DMS114 treated with DMSO at 0.1 percent for 48 hours (cell line): ENCODE measurements around the gene AQP12A.

ENCODE experiments used
- DNase-seq: peaks from one replicate; lab custom pipeline; 2025; ENCODE audit not compliant: unreplicated experiment; lab: John Stamatoyannopoulos, UW

Gene AQP12A

GRCh38 chr2:240737958-240738357 is 46.3 kb downstream of the AQP12A start:
- DNase-seq, result no peak

- no peak for DNase-seq
Measured at GRCh38 chr2:240739797-240740196, 48.1 kb downstream of the AQP12A start.

GRCh38 chr2:240741091-240741490 is 49.4 kb downstream of the AQP12A start:
- DNase-seq, result no peak

- DNase-seq, result no peak
Measured at GRCh38 chr2:240742602-240743095, 51.0 kb downstream of the AQP12A start.

DNA sequence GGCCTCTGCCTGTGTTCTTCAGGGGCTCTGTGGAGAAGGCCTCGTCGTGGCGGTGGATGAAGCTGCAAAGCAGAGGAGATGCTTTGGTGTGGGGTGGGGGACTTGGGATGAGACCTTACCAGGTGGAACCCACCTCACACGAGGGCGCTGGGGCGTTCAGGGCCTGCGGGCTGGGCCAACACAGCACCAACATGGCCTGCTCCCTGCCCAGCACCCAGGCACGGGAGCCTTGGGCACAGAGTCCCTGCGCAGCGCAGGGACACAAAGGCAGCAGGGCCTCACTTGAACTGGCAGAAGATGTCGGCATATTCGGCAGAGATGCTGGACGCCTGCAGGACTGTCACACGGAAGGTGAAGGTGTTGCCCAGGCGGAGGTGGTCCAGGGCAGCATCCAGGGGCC is 53.8 kb downstream of the AQP12A start:
- no peak for DNase-seq

GRCh38 chr2:240745962-240746361 is 54.3 kb downstream of the AQP12A start:
- DNase-seq, result no peak

- DNase-seq, result no peak
Measured at GRCh38 chr2:240746671-240747070, 55.0 kb downstream of the AQP12A start.

- no peak for DNase-seq
Measured at GRCh38 chr2:240747256-240747655, 55.6 kb downstream of the AQP12A start.
